ENCODE results near the gene TEX14.

DNA sequence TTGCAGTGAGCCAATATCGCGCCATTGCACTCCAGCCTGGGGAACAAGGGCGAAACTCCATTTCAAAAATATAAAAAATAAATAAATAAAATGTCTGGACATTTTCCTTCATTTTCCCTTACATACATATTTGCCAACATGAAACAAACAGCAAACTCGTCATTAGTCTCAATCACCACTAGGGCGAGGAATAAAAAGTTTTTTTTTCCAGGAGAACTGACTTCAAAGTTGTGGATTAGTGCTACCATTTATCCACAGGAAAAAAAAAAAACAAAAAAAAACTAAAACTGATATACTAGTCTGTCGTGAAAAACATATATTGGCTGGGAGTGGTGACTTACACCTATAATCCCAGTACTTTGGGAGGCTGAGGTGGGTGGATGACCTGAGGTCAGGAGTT lies 100.4 kb downstream of the TEX14 start:
- TF ChIP-seq, protein P1, sequence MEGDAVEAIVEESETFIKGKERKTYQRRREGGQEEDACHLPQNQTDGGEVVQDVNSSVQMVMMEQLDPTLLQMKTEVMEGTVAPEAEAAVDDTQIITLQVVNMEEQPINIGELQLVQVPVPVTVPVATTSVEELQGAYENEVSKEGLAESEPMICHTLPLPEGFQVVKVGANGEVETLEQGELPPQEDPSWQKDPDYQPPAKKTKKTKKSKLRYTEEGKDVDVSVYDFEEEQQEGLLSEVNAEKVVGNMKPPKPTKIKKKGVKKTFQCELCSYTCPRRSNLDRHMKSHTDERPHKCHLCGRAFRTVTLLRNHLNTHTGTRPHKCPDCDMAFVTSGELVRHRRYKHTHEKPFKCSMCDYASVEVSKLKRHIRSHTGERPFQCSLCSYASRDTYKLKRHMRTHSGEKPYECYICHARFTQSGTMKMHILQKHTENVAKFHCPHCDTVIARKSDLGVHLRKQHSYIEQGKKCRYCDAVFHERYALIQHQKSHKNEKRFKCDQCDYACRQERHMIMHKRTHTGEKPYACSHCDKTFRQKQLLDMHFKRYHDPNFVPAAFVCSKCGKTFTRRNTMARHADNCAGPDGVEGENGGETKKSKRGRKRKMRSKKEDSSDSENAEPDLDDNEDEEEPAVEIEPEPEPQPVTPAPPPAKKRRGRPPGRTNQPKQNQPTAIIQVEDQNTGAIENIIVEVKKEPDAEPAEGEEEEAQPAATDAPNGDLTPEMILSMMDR (optimal IDR thresholded peaks at IDR 0.05 in 1 of 3, IDR thresholded peaks at IDR 0.05 in 1 of 3, conservative IDR thresholded peaks at IDR 0.05 in 1 of 3; ENCODE audit: extremely low read depth in 1 of 3, insufficient read depth in 2 of 3, low read length in 3 of 3), result no peak
- no peak for TF ChIP-seq EZH2 (IDR thresholded peaks at IDR 0.05; ENCODE audit: low read length)

Measured in keratinocyte (primary cell).